ENCODE measurements around the gene RUNX2. TPM values are rescaled to one million over a fixed set of nuclear protein-coding genes. Genes with fewer than 3 reads are reported as not detected.

Gene RUNX2
- total and polyA plus RNA-seq, 4 donors = 0.09 to 1.5 (median 0.75) TPM

GRCh38 chr6:45704056-45704800, 376.1 kb downstream of the RUNX2 start (continued):
- no peak for TF ChIP-seq ZBTB33 (IDR thresholded peaks at IDR 0.05)

- no peaks in the 10 kb centered on the region for H3K36me3 ChIP-seq (ENCODE audit: control insufficient read depth in 4 of 4, insufficient read depth in 3 of 4, low read depth in 1 of 4, low read length in 3 of 4)
- no peak for TF ChIP-seq YY1 (IDR thresholded peaks at IDR 0.05)
- TF ChIP-seq JUND (IDR thresholded peaks at IDR 0.05) = no peak
- no peak for TF ChIP-seq HNF4G (IDR thresholded peaks at IDR 0.05)
- TF ChIP-seq CTCF (IDR thresholded peaks at IDR 0.05; ENCODE audit: low read depth, low read length, missing input control) = no peak
- TF ChIP-seq SP1 (IDR thresholded peaks at IDR 0.05) = no peak
- TF ChIP-seq MAX (IDR thresholded peaks at IDR 0.05) = no peak
- no peak for TF ChIP-seq GABPA (IDR thresholded peaks at IDR 0.05 in 1 of 2, conservative IDR thresholded peaks at IDR 0.05 in 1 of 2)
- no peak for TF ChIP-seq ATF3 (IDR thresholded peaks at IDR 0.05)
- no peak for TF ChIP-seq RAD21 (IDR thresholded peaks at IDR 0.05)
- TF ChIP-seq HNF4A (conservative IDR thresholded peaks at IDR 0.05) = no peak
- TF ChIP-seq NR2F2 (IDR thresholded peaks at IDR 0.05) = no peak
- TF ChIP-seq FOXA2 (IDR thresholded peaks at IDR 0.05) = no peak
- TF ChIP-seq TAF1 (conservative IDR thresholded peaks at IDR 0.05) = no peak
- TF ChIP-seq FOXA1 (IDR thresholded peaks at IDR 0.05) = no peak
- no peak for TF ChIP-seq REST (IDR thresholded peaks at IDR 0.05)
- no peak for TF ChIP-seq RXRA (IDR thresholded peaks at IDR 0.05)
- TF ChIP-seq EGR1 (IDR thresholded peaks at IDR 0.05; ENCODE audit: low read depth in 2 of 2) = no peak
- no peak for TF ChIP-seq ZBTB33 (IDR thresholded peaks at IDR 0.05)
- H3K9me3 ChIP-seq (ENCODE audit: control insufficient read depth in 4 of 4, low read length in 3 of 4) = no peaks in the 10 kb centered on the region
- no peak overlapping the region for H3K9ac ChIP-seq (ENCODE audit: low read depth in 1 of 2, low read length in 2 of 2)
- no peak overlapping the region for H3K27ac ChIP-seq (ENCODE audit: low read depth in 1 of 2, low read length in 2 of 2)
- no peaks in the 10 kb centered on the region for H3K4me1 ChIP-seq (ENCODE audit: control insufficient read depth in 4 of 4, insufficient read depth in 4 of 4, low read length in 3 of 4)
- H3K27me3 ChIP-seq (ENCODE audit: control insufficient read depth in 4 of 4, insufficient read depth in 4 of 4, low read length in 3 of 4) = no peaks in the 10 kb centered on the region
- no peak overlapping the region for H3K4me3 ChIP-seq (ENCODE audit: low read depth in 1 of 3, low read length in 3 of 3)
- WGBS = 89% methylated on average over 4 of the region's 4 CpGs
- no peak for DNase-seq (ENCODE audit: low spot score)
These were observed 377.2 kb downstream of the RUNX2 start for GRCh38 chr6:45705137-45705855.

Data from liver (tissue), 9 donors.